GM18907 (cell line): Measurements from ENCODE around the gene WDR59.
"Not testable (repeated sequence)": the region's sequence is repeated elsewhere in the genome, so short reads cannot be mapped to it uniquely, and the experiment has no call there.

Source experiments
- ATAC-seq: cut with Tn5 transposase; IDR thresholded peaks from one replicate; pipeline ENCODE4 v1.9.1; 2021; ENCODE audit warnings: mild to moderate bottlenecking, moderate library complexity; ENCODE audit not compliant: unreplicated experiment

WDR59 gene

GRCh38 chr16:74867281-74867849, 117.6 kb downstream of the WDR59 start:
- no peak for ATAC-seq

GRCh38 chr16:74865922-74866598, 118.9 kb downstream of the WDR59 start:
- ATAC-seq: no peak

GRCh38 chr16:74862743-74863244, 122.1 kb downstream of the WDR59 start:
- ATAC-seq: peak; percentile 61

GRCh38 chr16:74852500-74852875, 132.4 kb downstream of the WDR59 start:
- ATAC-seq: no peak

- no peak for ATAC-seq
Measured at GRCh38 chr16:74850027-74850426, 134.9 kb downstream of the WDR59 start.

- ATAC-seq: no peak
Measured at GRCh38 chr16:74847202-74847601, 137.7 kb downstream of the WDR59 start.

GRCh38 chr16:74846714-74847113, 138.2 kb downstream of the WDR59 start:
- no peak for ATAC-seq

GRCh38 chr16:74844041-74844980, 140.6 kb downstream of the WDR59 start:
- no peak for ATAC-seq

- ATAC-seq: not testable (repeated sequence)
Measured at GRCh38 chr16:74843381-74844035, 141.4 kb downstream of the WDR59 start.

- ATAC-seq: no peak
Measured at GRCh38 chr16:74842413-74842812, 142.5 kb downstream of the WDR59 start.

GRCh38 chr16:74841904-74842303, 143.0 kb downstream of the WDR59 start:
- ATAC-seq: no peak

- no peak for ATAC-seq
Measured at GRCh38 chr16:74841469-74841868, 143.5 kb downstream of the WDR59 start.

- no peak for ATAC-seq
Measured at GRCh38 chr16:74837056-74837455, 147.9 kb downstream of the WDR59 start.

GRCh38 chr16:74836111-74836671, 148.7 kb downstream of the WDR59 start:
- no peak for ATAC-seq

- no peak for ATAC-seq
Measured at GRCh38 chr16:74832228-74832627, 152.7 kb downstream of the WDR59 start.

- ATAC-seq: no peak
Measured at GRCh38 chr16:74831467-74831866, 153.5 kb downstream of the WDR59 start.

- no peak for ATAC-seq
Measured at GRCh38 chr16:74830648-74831047, 154.3 kb downstream of the WDR59 start.

GRCh38 chr16:74829637-74830036, 155.3 kb downstream of the WDR59 start:
- no peak for ATAC-seq

GRCh38 chr16:74825941-74826340, 159.0 kb downstream of the WDR59 start:
- no peak for ATAC-seq

GRCh38 chr16:74825016-74825415, 159.9 kb downstream of the WDR59 start:
- ATAC-seq: no peak
